Astrocyte (in vitro differentiated cells and primary cell): ENCODE results near the gene C1orf159. TPM values are rescaled to one million over a fixed set of nuclear protein-coding genes. Genes with fewer than 3 reads are reported as not detected.

Source experiments
- DNase-seq: peaks from one replicate; pipeline ENCODE4 v3.0.0-alpha.2; 2010; ENCODE audit warnings: low read depth
- FAIRE-seq: peaks from 2 replicates; lab custom pipeline; 2011; peaks lifted over from hg19 to GRCh38; lab: Jason Lieb, UNC
- H2AFZ ChIP-seq: 2 replicates; pipeline ENCODE4 v1.6.0; 2012; ENCODE audit warnings: low read depth, low read length, inconsistent platforms
- H3K27ac ChIP-seq: 2 replicates; pipeline ENCODE4 v1.5.1; 2011; ENCODE audit warnings: low read depth, low read length, inconsistent platforms
- H3K27me3 ChIP-seq: 2 replicates; pipeline ENCODE4 v1.6.0; 2011; ENCODE audit warnings: low read length, inconsistent platforms; ENCODE audit not compliant: insufficient read depth
- H3K36me3 ChIP-seq: 2 replicates; pipeline ENCODE4 v1.5.1; 2011; ENCODE audit warnings: low read length, inconsistent platforms; ENCODE audit not compliant: insufficient read depth
- H3K4me1 ChIP-seq: 2 replicates; pipeline ENCODE4 v1.5.1; 2011; ENCODE audit warnings: low read length, inconsistent platforms; ENCODE audit not compliant: insufficient read depth
- H3K4me2 ChIP-seq: 2 replicates; pipeline ENCODE4 v1.6.0; 2012; ENCODE audit warnings: low read length, inconsistent platforms
- H3K4me3 ChIP-seq: 2 replicates; pipeline ENCODE4 v1.5.1; 2011; ENCODE audit warnings: low read depth, mild to moderate bottlenecking, low read length, inconsistent platforms; ENCODE audit not compliant: insufficient read depth
- H3K79me2 ChIP-seq: 2 replicates; pipeline ENCODE4 v1.6.0; 2012; ENCODE audit warnings: mild to moderate bottlenecking, low read length, inconsistent platforms; ENCODE audit not compliant: insufficient read depth
- H3K9ac ChIP-seq: 2 replicates; pipeline ENCODE4 v1.6.0; 2012; ENCODE audit warnings: mild to moderate bottlenecking, low read length, inconsistent platforms
- H3K9me3 ChIP-seq: 2 replicates; pipeline ENCODE4 v1.5.1; 2012; ENCODE audit warnings: low read depth, mild to moderate bottlenecking, low read length, inconsistent platforms; ENCODE audit not compliant: insufficient read depth
- H4K20me1 ChIP-seq: 2 replicates; pipeline ENCODE4 v1.6.0; 2012; ENCODE audit warnings: low read length, inconsistent platforms; ENCODE audit not compliant: insufficient read depth
- H3K27ac Mint-ChIP-seq: one replicate; pipeline ENCODE4 v1.8.0; 2021; ENCODE audit warnings: mild to moderate bottlenecking, mixed read lengths; ENCODE audit not compliant: unreplicated experiment
- H3K27me3 Mint-ChIP-seq: one replicate; pipeline ENCODE4 v1.8.0; 2021; ENCODE audit warnings: low read depth, mixed read lengths; ENCODE audit not compliant: unreplicated experiment
- H3K36me3 Mint-ChIP-seq: one replicate; pipeline ENCODE4 v1.8.0; 2021; ENCODE audit warnings: low read depth, mixed read lengths; ENCODE audit not compliant: unreplicated experiment
- H3K4me1 Mint-ChIP-seq: one replicate; pipeline ENCODE4 v1.8.0; 2021; ENCODE audit warnings: low read depth, mixed read lengths; ENCODE audit not compliant: unreplicated experiment
- H3K4me3 Mint-ChIP-seq: one replicate; pipeline ENCODE4 v1.8.0; 2021; ENCODE audit warnings: mild to moderate bottlenecking, moderate library complexity, mixed read lengths; ENCODE audit not compliant: unreplicated experiment
- H3K9me3 Mint-ChIP-seq: one replicate; pipeline ENCODE4 v1.8.0; 2021; ENCODE audit warnings: mild to moderate bottlenecking, mixed read lengths; ENCODE audit not compliant: unreplicated experiment
- CTCF ChIP-seq: IDR thresholded peaks from 2 replicates; pipeline ENCODE4 v1.5.1; 2011; ENCODE audit warnings: low read depth, mild to moderate bottlenecking, inconsistent platforms, low read length, moderate library complexity; ENCODE audit not compliant: insufficient read depth
- EZH2 ChIP-seq: IDR thresholded peaks from 2 replicates; pipeline ENCODE4 v1.6.1; 2012; ENCODE audit warnings: mild to moderate bottlenecking, low read length, inconsistent platforms; ENCODE audit not compliant: insufficient read depth
- total RNA-seq: library from RNA; stranded (reverse); gene quantifications from 2 replicates; pipeline ENCODE4 v1.2.1, GENCODE V29; 2021

The C1orf159 gene
- total RNA-seq, 1 donor from 2014 or later, result 13.9 TPM

- H4K20me1 ChIP-seq, result no peaks in the 10 kb centered on the region
- no peak overlapping the region for H3K27ac ChIP-seq
- no peaks in the 10 kb centered on the region for H3K4me1 Mint-ChIP-seq
- H3K4me3 Mint-ChIP-seq, result no peak overlapping the region
- H3K27ac Mint-ChIP-seq, result no peak overlapping the region
- H3K4me2 ChIP-seq, result no peak overlapping the region
- no peaks in the 10 kb centered on the region for H3K36me3 ChIP-seq
- H3K9me3 Mint-ChIP-seq, result no peaks in the 10 kb centered on the region
- H2AFZ ChIP-seq, result no peak overlapping the region
- peaks cover 3% of the 10 kb centered on the region for H3K27me3 Mint-ChIP-seq
- TF ChIP-seq EZH2, result no peak
- TF ChIP-seq CTCF, result no peak
- DNase-seq, result no peak
- no peak overlapping the region for H3K4me3 ChIP-seq
- FAIRE-seq, result no peak
- no peaks in the 10 kb centered on the region for H3K27me3 ChIP-seq
- no peak overlapping the region for H3K9ac ChIP-seq
- H3K36me3 Mint-ChIP-seq, result peaks cover 2% of the 10 kb centered on the region
- H3K9me3 ChIP-seq, result no peaks in the 10 kb centered on the region
- H3K4me1 ChIP-seq, result peaks cover 12% of the 10 kb centered on the region
- no peaks in the 10 kb centered on the region for H3K79me2 ChIP-seq
Observed at GRCh38 chr1:1075148-1075935, 40.5 kb downstream of the C1orf159 start.

GRCh38 chr1:1074631-1075147, 41.2 kb downstream of the C1orf159 start:
- Mint-ChIP-seq H3K4me1 (no peaks in the 10 kb centered on the region), H3K4me3 (no peak overlapping the region), H3K36me3 (peaks cover 2% of the 10 kb centered on the region), H3K27ac (peak overlapping the region; percentile 34), H3K9me3 (no peaks in the 10 kb centered on the region), H3K27me3 (peaks cover 3% of the 10 kb centered on the region)
- H3K27ac ChIP-seq, result no peak overlapping the region
- no peaks in the 10 kb centered on the region for H3K36me3 ChIP-seq
- DNase-seq, result no peak
- H3K4me2 ChIP-seq, result no peak overlapping the region
- H2AFZ ChIP-seq, result no peak overlapping the region
- no peaks in the 10 kb centered on the region for H3K79me2 ChIP-seq
- H3K4me1 ChIP-seq, result peaks cover 8% of the 10 kb centered on the region
- H3K9me3 ChIP-seq, result no peaks in the 10 kb centered on the region
- H3K27me3 ChIP-seq, result no peaks in the 10 kb centered on the region
- H3K9ac ChIP-seq, result no peak overlapping the region
- TF ChIP-seq EZH2, result no peak
- TF ChIP-seq CTCF, result no peak
- no peak overlapping the region for H3K4me3 ChIP-seq
- no peaks in the 10 kb centered on the region for H4K20me1 ChIP-seq
- no peak for FAIRE-seq
